DND-41 (cell line): ENCODE data around the gene ARHGAP24.

Source experiments
- EZH2 ChIP-seq: IDR thresholded peaks from 3 replicates; pipeline ENCODE4 v1.6.1; 2012; ENCODE audit warnings: borderline replicate concordance, low read depth, mild to moderate bottlenecking, moderate library complexity, low read length, inconsistent platforms; ENCODE audit not compliant: severe bottlenecking
- TF ChIP-seq, protein P1 (sequence below): IDR thresholded peaks from 2 replicates; pipeline ENCODE4 v1.5.1; 2012; ENCODE audit warnings: borderline replicate concordance, low read length, moderate library complexity, mild to moderate bottlenecking; ENCODE audit not compliant: poor library complexity, severe bottlenecking; ENCODE audit errors: extremely low read depth

DNA sequence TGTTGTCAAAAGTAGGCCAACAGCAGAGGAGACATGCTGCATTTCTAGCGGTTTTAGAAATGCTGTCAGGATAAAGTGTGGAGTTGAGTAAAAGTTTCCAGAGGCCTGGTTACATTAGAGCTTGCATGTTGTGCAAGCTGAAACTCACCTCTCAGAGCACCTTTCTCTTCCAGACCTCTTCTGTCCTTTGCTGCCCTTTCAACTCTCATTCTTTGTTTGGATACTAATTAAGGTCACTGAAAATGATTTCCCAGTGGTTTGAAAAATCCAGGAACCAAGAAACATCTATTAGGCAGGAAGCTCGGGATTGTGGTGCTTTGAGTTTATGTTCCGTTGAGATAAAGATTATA is 458.3 kb downstream of the ARHGAP24 start:
- TF ChIP-seq, protein P1, sequence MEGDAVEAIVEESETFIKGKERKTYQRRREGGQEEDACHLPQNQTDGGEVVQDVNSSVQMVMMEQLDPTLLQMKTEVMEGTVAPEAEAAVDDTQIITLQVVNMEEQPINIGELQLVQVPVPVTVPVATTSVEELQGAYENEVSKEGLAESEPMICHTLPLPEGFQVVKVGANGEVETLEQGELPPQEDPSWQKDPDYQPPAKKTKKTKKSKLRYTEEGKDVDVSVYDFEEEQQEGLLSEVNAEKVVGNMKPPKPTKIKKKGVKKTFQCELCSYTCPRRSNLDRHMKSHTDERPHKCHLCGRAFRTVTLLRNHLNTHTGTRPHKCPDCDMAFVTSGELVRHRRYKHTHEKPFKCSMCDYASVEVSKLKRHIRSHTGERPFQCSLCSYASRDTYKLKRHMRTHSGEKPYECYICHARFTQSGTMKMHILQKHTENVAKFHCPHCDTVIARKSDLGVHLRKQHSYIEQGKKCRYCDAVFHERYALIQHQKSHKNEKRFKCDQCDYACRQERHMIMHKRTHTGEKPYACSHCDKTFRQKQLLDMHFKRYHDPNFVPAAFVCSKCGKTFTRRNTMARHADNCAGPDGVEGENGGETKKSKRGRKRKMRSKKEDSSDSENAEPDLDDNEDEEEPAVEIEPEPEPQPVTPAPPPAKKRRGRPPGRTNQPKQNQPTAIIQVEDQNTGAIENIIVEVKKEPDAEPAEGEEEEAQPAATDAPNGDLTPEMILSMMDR: no peak
- no peak for TF ChIP-seq EZH2
